SK-N-MC (cell line): ENCODE results near the gene FAM107B.
"Not testable (repeated sequence)": the region's sequence is repeated elsewhere in the genome, so short reads cannot be mapped to it uniquely, and the experiment has no call there.

Source experiments
- DNase-seq: peaks from one replicate; pipeline ENCODE4 v3.0.0-alpha.2; 2011; ENCODE audit warnings: low read depth, low spot score
- H3K27ac ChIP-seq: fragments of 200-600 bp; sonication (generic); 2 replicates; pipeline ENCODE4 v1.5.1; 2016; ENCODE audit warnings: mixed run types
- H3K36me3 ChIP-seq: fragments of 200-600 bp; sonication (generic); 2 replicates; pipeline ENCODE4 v1.6.1; 2017; ENCODE audit warnings: antibody characterized with exemption, low read length, mixed read lengths; ENCODE audit not compliant: insufficient read depth
- H3K4me3 ChIP-seq: fragments of 200-600 bp; sonication (generic); 2 replicates; pipeline ENCODE4 v1.5.1; 2016
- H3K9ac ChIP-seq: fragments of 200-600 bp; sonication (generic); 2 replicates; pipeline ENCODE4 v1.8.0; 2017; ENCODE audit warnings: mixed run types, mixed read lengths; ENCODE audit not compliant: insufficient read length
- H3K9me3 ChIP-seq: fragments of 200-600 bp; sonication (generic); 2 replicates; pipeline ENCODE4 v1.6.1; 2017; ENCODE audit warnings: low read depth, mild to moderate bottlenecking, antibody characterized with exemption, low read length, moderate library complexity, mixed read lengths
- EZH2 ChIP-seq: fragments of 200-600 bp; sonication (generic); IDR thresholded peaks from one replicate; pipeline ENCODE4 v1.6.1; 2017; ENCODE audit warnings: antibody characterized with exemption
- FOXP2 ChIP-seq: optimal IDR thresholded peaks from 2 replicates; pipeline ENCODE3; 2011; ENCODE audit warnings: mild to moderate bottlenecking, moderate library complexity; ENCODE audit not compliant: insufficient read depth; ENCODE audit errors: extremely low read length, control extremely low read depth
- POLR2AphosphoS5 ChIP-seq: IDR thresholded peaks from 2 replicates; pipeline ENCODE4 v1.6.1; 2012; ENCODE audit warnings: mild to moderate bottlenecking, low read depth, low read length, borderline replicate concordance

The FAM107B gene

GRCh38 chr10:14652067-14652466, 122.6 kb downstream of the FAM107B start:
- H3K9me3 ChIP-seq = no peaks in the 10 kb centered on the region
- peak overlapping the region; percentile 46 for H3K27ac ChIP-seq
- no peak overlapping the region for H3K4me3 ChIP-seq
- DNase-seq = no peak
- no peaks in the 10 kb centered on the region for H3K36me3 ChIP-seq
- TF ChIP-seq FOXP2 = no peak
- TF ChIP-seq POLR2AphosphoS5 = no peak
- TF ChIP-seq EZH2 = no peak
- H3K9ac ChIP-seq = no peak overlapping the region

- no peaks in the 10 kb centered on the region for H3K9me3 ChIP-seq
- no peak for TF ChIP-seq EZH2
- TF ChIP-seq POLR2AphosphoS5 = no peak
- no peak for TF ChIP-seq FOXP2
- H3K4me3 ChIP-seq = no peak overlapping the region
- no peaks in the 10 kb centered on the region for H3K36me3 ChIP-seq
- no peak overlapping the region for H3K9ac ChIP-seq
- H3K27ac ChIP-seq = no peak overlapping the region
- no peak for DNase-seq
Measured at GRCh38 chr10:14649739-14650138, 125.0 kb downstream of the FAM107B start.

- DNase-seq = no peak
- Histone ChIP-seq H3K27ac (no peak overlapping the region), H3K9me3 (no peaks in the 10 kb centered on the region), H3K36me3 (no peaks in the 10 kb centered on the region), H3K4me3 (no peak overlapping the region), H3K9ac (no peak overlapping the region)
- TF ChIP-seq POLR2AphosphoS5 (no peak), FOXP2 (no peak), EZH2 (no peak)
Measured at GRCh38 chr10:14648946-14649345, 125.8 kb downstream of the FAM107B start.

- peak overlapping the region; percentile 39; the same call in 1 of the 2 replicates for H3K27ac ChIP-seq
Measured at GRCh38 chr10:14648005-14648765, 126.5 kb downstream of the FAM107B start.

GRCh38 chr10:14645239-14645960, 129.3 kb downstream of the FAM107B start:
- H3K27ac ChIP-seq = no peak overlapping the region
- no peak overlapping the region for H3K4me3 ChIP-seq
- no peaks in the 10 kb centered on the region for H3K36me3 ChIP-seq
- no peaks in the 10 kb centered on the region for H3K9me3 ChIP-seq
- no peak for DNase-seq
- H3K9ac ChIP-seq = no peak overlapping the region
- TF ChIP-seq POLR2AphosphoS5 (no peak), EZH2 (no peak), FOXP2 (no peak)

More at GRCh38 chr10:14648005-14648765, 126.5 kb downstream of the FAM107B start:
- Histone ChIP-seq H3K36me3 (no peaks in the 10 kb centered on the region), H3K9me3 (no peaks in the 10 kb centered on the region), H3K9ac (no peak overlapping the region), H3K4me3 (peak overlapping the region; percentile 61)
- TF ChIP-seq POLR2AphosphoS5 (no peak), EZH2 (no peak), FOXP2 (no peak)
- peak; percentile 48 for DNase-seq

- no peak overlapping the region for H3K27ac ChIP-seq
- no peaks in the 10 kb centered on the region for H3K36me3 ChIP-seq
- no peak for DNase-seq
- H3K4me3 ChIP-seq = no peak overlapping the region
- H3K9ac ChIP-seq = no peak overlapping the region
- no peaks in the 10 kb centered on the region for H3K9me3 ChIP-seq
- no peak for TF ChIP-seq FOXP2
- no peak for TF ChIP-seq EZH2
- no peak for TF ChIP-seq POLR2AphosphoS5
Measured at GRCh38 chr10:14639637-14640036, 135.1 kb downstream of the FAM107B start.

- H3K4me3 ChIP-seq = no peak overlapping the region
- no peaks in the 10 kb centered on the region for H3K9me3 ChIP-seq
- no peak overlapping the region for H3K9ac ChIP-seq
- DNase-seq = no peak
- TF ChIP-seq EZH2 (no peak), FOXP2 (no peak), POLR2AphosphoS5 (no peak)
- H3K36me3 ChIP-seq = no peaks in the 10 kb centered on the region
- no peak overlapping the region for H3K27ac ChIP-seq
Measured at GRCh38 chr10:14635043-14635710, 139.5 kb downstream of the FAM107B start.

- DNase-seq, H3K4me3 ChIP-seq, H3K9ac ChIP-seq, H3K9me3 ChIP-seq, H3K36me3 ChIP-seq, H3K27ac ChIP-seq: not testable (repeated sequence)
Measured at GRCh38 chr10:14634572-14634971, 140.1 kb downstream of the FAM107B start.
